H1 (cell line): Measurements from ENCODE around the gene CABP4.

ENCODE experiments used
- CBX8 ChIP-seq: fragments of 300-800, 300-1000 bp; sonication (generic); IDR thresholded peaks from 2 replicates; pipeline ENCODE4 v1.7.1; 2016; ENCODE audit warnings: low read depth, low read length, borderline replicate concordance
- CTCF ChIP-seq, 3 experiments: IDR thresholded peaks; 1 replicate in 2 of 3; 2 replicates in 1 of 3; pipeline versions ENCODE4 v1.5.1 to v1.6.1; 2011; ENCODE audit warnings: low read length in 3 of 3, mild to moderate bottlenecking in 3 of 3, inconsistent platforms in 2 of 3, low read depth in 1 of 3, moderate library complexity in 1 of 3; ENCODE audit not compliant: insufficient read depth in 1 of 3; ENCODE audit errors: control extremely low read depth in 1 of 3
- MAX ChIP-seq: IDR thresholded peaks from 2 replicates; pipeline ENCODE4 v1.6.1; 2012; ENCODE audit warnings: inconsistent platforms
- RAD21 ChIP-seq, 2 experiments: IDR thresholded peaks in 1 of 2; conservative IDR thresholded peaks in 1 of 2; 2 replicates each; pipeline ENCODE4 v1.6.1; 2011; ENCODE audit warnings: low read depth in 2 of 2, low read length in 2 of 2, improper control_type of control experiment in 1 of 2, inconsistent platforms in 1 of 2, mild to moderate bottlenecking in 1 of 2, moderate library complexity in 1 of 2
- RFX5 ChIP-seq: IDR thresholded peaks from 2 replicates; pipeline ENCODE4 v1.6.1; 2011; ENCODE audit warnings: low read depth, low read length, improper control_type of control experiment, borderline replicate concordance

GRCh38 chr11:67489885-67490726 lies 35.0 kb downstream of the CABP4 start:
- no peak for TF ChIP-seq CTCF (IDR thresholded peaks at IDR 0.05; ENCODE audit: control extremely low read depth in 1 of 3, insufficient read depth in 1 of 3, low read depth in 1 of 3, low read length in 3 of 3)
- no peak for TF ChIP-seq RAD21 (IDR thresholded peaks at IDR 0.05 in 1 of 2, conservative IDR thresholded peaks at IDR 0.05 in 1 of 2; ENCODE audit: low read depth in 2 of 2, low read length in 2 of 2)
- TF ChIP-seq RFX5: no peak
- TF ChIP-seq CBX8: no peak
- no peak for TF ChIP-seq MAX
